Measurements from ENCODE around the gene TMEM209.

Gene TMEM209

GRCh38 chr7:130207642-130208041 lies 2.4 kb upstream of the TMEM209 start, which contains the start of gene SSMEM1:
TSS of gene SSMEM1 (plus strand) at chr7:130207860. CDS start at chr7:130207911, 51 bp downstream.
- Histone ChIP-seq H3K9ac (ENCODE audit: low read depth, low read length, poor library complexity, severe bottlenecking) (no peak within 1 kb of the TSS), H3K4me1 (ENCODE audit: insufficient read depth, low read length, poor library complexity, severe bottlenecking) (peaks cover 12% of the 10 kb centered on the region), H3K36me3 (ENCODE audit: insufficient read depth, low read length) (no peaks in the 10 kb centered on the region), H3K79me2 (ENCODE audit: insufficient read depth, low read length) (peaks cover 22% of the 10 kb centered on the region), H2AFZ (ENCODE audit: low read length) (peak within 1 kb of the TSS; percentile 42), H3K9me3 (ENCODE audit: insufficient read depth, low read depth, low read length) (no peaks in the 10 kb centered on the region), H3F3A (ENCODE audit: low read depth) (no peaks in the 10 kb centered on the region), H3K4me2 (ENCODE audit: low read depth, low read length, poor library complexity, severe bottlenecking) (no peak within 1 kb of the TSS), H3K9me2 (replicated peaks; ENCODE audit: low read depth, low read length) (no peaks in the 10 kb centered on the region), H4K20me1 (ENCODE audit: insufficient read depth, low read length, poor library complexity, severe bottlenecking) (no peaks in the 10 kb centered on the region), H3K4me3 (ENCODE audit: low read length, poor library complexity, severe bottlenecking) (no peak within 1 kb of the TSS), H3K27me3 (ENCODE audit: insufficient read depth, low read length, poor library complexity, severe bottlenecking) (no peaks in the 10 kb centered on the region)
- no peak for TF ChIP-seq CTCF (conservative IDR thresholded peaks at IDR 0.05; ENCODE audit: low read length)
- no peak for TF ChIP-seq EZH2phosphoT487 (IDR thresholded peaks at IDR 0.05; ENCODE audit: borderline replicate concordance)

DNA sequence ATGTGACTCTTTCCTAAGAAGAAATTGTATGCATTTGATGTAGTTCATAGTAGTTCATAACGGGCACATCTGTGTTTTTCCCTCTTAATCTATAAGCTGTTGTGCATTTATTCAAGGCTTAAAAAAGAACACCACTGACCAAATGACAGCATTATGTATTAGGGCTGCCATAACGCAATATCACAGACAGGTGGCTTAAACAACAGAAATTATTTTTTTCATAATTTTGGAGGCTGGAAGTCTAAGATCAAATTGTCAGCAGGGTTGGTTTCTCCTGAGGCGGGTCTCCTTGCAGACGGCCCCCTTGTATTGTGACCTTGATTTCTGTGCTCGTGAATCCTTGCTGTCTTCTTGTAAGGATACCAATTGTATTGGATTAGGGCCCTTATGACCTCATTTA lies 1.8 kb upstream of the TMEM209 start:
- H3K4me1 ChIP-seq (ENCODE audit: insufficient read depth, low read length, poor library complexity, severe bottlenecking), result peaks cover 12% of the 10 kb centered on the region
- H3K36me3 ChIP-seq (ENCODE audit: insufficient read depth, low read length), result no peaks in the 10 kb centered on the region
- H3F3A ChIP-seq (ENCODE audit: low read depth), result no peaks in the 10 kb centered on the region
- H3K9me2 ChIP-seq (replicated peaks; ENCODE audit: low read depth, low read length), result no peaks in the 10 kb centered on the region
- H2AFZ ChIP-seq (ENCODE audit: low read length), result no peak overlapping the region
- no peak overlapping the region for H3K9ac ChIP-seq (ENCODE audit: low read depth, low read length, poor library complexity, severe bottlenecking)
- TF ChIP-seq CTCF (conservative IDR thresholded peaks at IDR 0.05; ENCODE audit: low read length) (no peak; the same call in 1 of the 2 replicates), EZH2phosphoT487 (IDR thresholded peaks at IDR 0.05; ENCODE audit: borderline replicate concordance) (no peak)
- H4K20me1 ChIP-seq (ENCODE audit: insufficient read depth, low read length, poor library complexity, severe bottlenecking), result no peaks in the 10 kb centered on the region
- no peaks in the 10 kb centered on the region for H3K9me3 ChIP-seq (ENCODE audit: insufficient read depth, low read depth, low read length)
- peaks cover 27% of the 10 kb centered on the region for H3K79me2 ChIP-seq (ENCODE audit: insufficient read depth, low read length)
- no peak overlapping the region for H3K4me3 ChIP-seq (ENCODE audit: low read length, poor library complexity, severe bottlenecking)
- H3K27me3 ChIP-seq (ENCODE audit: insufficient read depth, low read length, poor library complexity, severe bottlenecking), result no peaks in the 10 kb centered on the region
- no peak overlapping the region for H3K4me2 ChIP-seq (ENCODE audit: low read depth, low read length, poor library complexity, severe bottlenecking)

DNA sequence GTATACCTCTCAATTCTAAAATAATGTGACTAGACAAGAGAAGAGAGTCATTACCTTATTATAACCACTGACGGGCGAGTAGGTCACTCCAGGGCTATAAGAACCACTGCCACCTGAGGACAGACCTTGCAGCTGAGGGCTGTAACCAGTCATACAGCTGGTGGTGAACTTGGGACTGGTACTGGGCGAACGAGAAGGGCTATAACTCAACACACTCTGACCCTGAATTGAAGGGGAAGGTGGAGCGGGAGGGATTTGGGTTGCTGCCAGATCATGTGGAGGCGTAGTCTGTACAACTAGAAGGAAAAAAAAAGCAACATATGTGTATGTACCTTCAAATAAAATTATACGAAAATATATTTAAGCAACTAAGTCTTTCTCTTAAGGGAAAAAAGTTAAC lies 3.4 kb downstream of the TMEM209 start:
- H3K9ac ChIP-seq (ENCODE audit: low read depth, low read length, poor library complexity, severe bottlenecking), result no peak overlapping the region

More for the DNA sequence above, 3.4 kb downstream of the TMEM209 start:
- Histone ChIP-seq H3K36me3 (ENCODE audit: insufficient read depth, low read length) (peaks cover 23% of the 10 kb centered on the region; the same call in 1 of the 2 replicates), H4K20me1 (ENCODE audit: insufficient read depth, low read length, poor library complexity, severe bottlenecking) (peaks cover 4% of the 10 kb centered on the region), H3K27me3 (ENCODE audit: insufficient read depth, low read length, poor library complexity, severe bottlenecking) (no peaks in the 10 kb centered on the region), H2AFZ (ENCODE audit: low read length) (no peak overlapping the region), H3K4me1 (ENCODE audit: insufficient read depth, low read length, poor library complexity, severe bottlenecking) (peaks cover 27% of the 10 kb centered on the region), H3K79me2 (ENCODE audit: insufficient read depth, low read length) (peaks cover 38% of the 10 kb centered on the region), H3K4me3 (ENCODE audit: low read length, poor library complexity, severe bottlenecking) (peak overlapping the region; percentile 45), H3F3A (ENCODE audit: low read depth) (no peaks in the 10 kb centered on the region), H3K4me2 (ENCODE audit: low read depth, low read length, poor library complexity, severe bottlenecking) (peak overlapping the region; percentile 50), H3K9me2 (replicated peaks; ENCODE audit: low read depth, low read length) (no peaks in the 10 kb centered on the region), H3K9me3 (ENCODE audit: insufficient read depth, low read depth, low read length) (no peaks in the 10 kb centered on the region)
- TF ChIP-seq EZH2phosphoT487 (IDR thresholded peaks at IDR 0.05; ENCODE audit: borderline replicate concordance) (no peak), CTCF (conservative IDR thresholded peaks at IDR 0.05; ENCODE audit: low read length) (no peak)
